K562 (cell line): Measurements from ENCODE around the gene MPHOSPH9. TPM values are rescaled to one million over a fixed set of nuclear protein-coding genes. Genes with fewer than 3 reads are reported as not detected.

Source experiments
- ATAC-seq: fragments of 200-7000 bp; cut with Tn5 transposase; 3 replicates; pipeline ENCODE4 v1.9.1; 2020; ENCODE audit warnings: moderate library complexity
- BruUV-seq: library from RNA; stranded (reverse); fragments of 400-500 nt; replicated peaks from 2 replicates; lab custom pipeline; 2021; lab: Mats Ljungman, UMichigan
- CTCF ChIA-PET: fragments of 300-600 bp; formaldehyde crosslinking; extraction: SDS; loops from one replicate; lab custom pipeline; 2021; ENCODE audit warnings: low intra/inter-chr PET ratio; lab: Yijun Ruan, JAX
- POLR2A ChIA-PET: fragments of 300-600, 350-650 bp; sonication (Branson Sonifier 250); formaldehyde crosslinking; extraction: SDS; loops from one replicate; lab custom pipeline; 2021; ENCODE audit warnings: antibody characterized with exemption, inconsistent platforms; lab: Yijun Ruan, JAX
- DNase-seq, 4 experiments: peaks; one replicate each; pipeline versions ENCODE4 v3.0.0 to v3.0.0-alpha.2; 2011 to 2018; ENCODE audit warnings: low spot score in 3 of 4, mixed read lengths in 3 of 4; ENCODE audit errors: extremely low read depth in 1 of 4
- FAIRE-seq: peaks from 2 replicates; lab custom pipeline; 2011; peaks lifted over from hg19 to GRCh38; lab: Jason Lieb, UNC
- H2AFZ ChIP-seq: 2 replicates; pipeline ENCODE4 v1.6.0; 2011; ENCODE audit warnings: low read depth, low read length, control low read depth, inconsistent platforms
- H3K27ac ChIP-seq: fragments of 200-600 bp; 3 replicates; pipeline ENCODE4 v1.8.0; 2011; ENCODE audit warnings: low read depth, mild to moderate bottlenecking, control low read depth, inconsistent platforms, low read length, moderate library complexity, mixed read lengths; ENCODE audit errors: extremely low read depth
- H3K27me3 ChIP-seq, 2 experiments: fragments of 300-600 bp in 1 of 2; 2 replicates in 1 of 2; 3 replicates in 1 of 2; pipeline versions ENCODE4 v1.6.0 to v1.8.0; 2011; ENCODE audit warnings: inconsistent platforms in 2 of 2, low read length in 2 of 2, mild to moderate bottlenecking in 1 of 2, mixed read lengths in 1 of 2, moderate library complexity in 1 of 2; ENCODE audit not compliant: control insufficient read depth in 2 of 2, insufficient read depth in 2 of 2
- H3K36me3 ChIP-seq: fragments of 300-600 bp; 3 replicates; pipeline ENCODE4 v1.8.0; 2011; ENCODE audit warnings: mild to moderate bottlenecking, low read length, inconsistent platforms; ENCODE audit not compliant: control insufficient read depth, insufficient read depth
- H3K4me1 ChIP-seq, 2 experiments: fragments of 200-600 bp in 1 of 2; replicated peaks in 1 of 2; 2 replicates in 1 of 2; 3 replicates in 1 of 2; pipeline versions ENCODE4 v1.5.1 to v1.8.0; 2011; ENCODE audit warnings: inconsistent platforms in 2 of 2, low read length in 2 of 2, mild to moderate bottlenecking in 1 of 2, mixed read lengths in 1 of 2, moderate library complexity in 1 of 2; ENCODE audit not compliant: control insufficient read depth in 2 of 2, insufficient read depth in 2 of 2
- H3K4me2 ChIP-seq: 2 replicates; pipeline ENCODE4 v1.6.1; 2011; ENCODE audit warnings: low read length, control low read depth, inconsistent platforms, mixed read lengths; ENCODE audit not compliant: insufficient read depth
- H3K4me3 ChIP-seq: fragments of 200-600 bp; sonication (generic), shearing (Covaris generic); 2 replicates; pipeline ENCODE4 v1.5.1; 2016; ENCODE audit warnings: control low read depth, inconsistent platforms
- H3K79me2 ChIP-seq: fragments of 200-600 bp; 3 replicates; pipeline ENCODE4 v1.8.0; 2011; ENCODE audit warnings: low read length, inconsistent platforms; ENCODE audit not compliant: control insufficient read depth, insufficient read depth
- H3K9ac ChIP-seq, 2 experiments: 2 replicates each; pipeline versions ENCODE4 v1.6.0 to v1.6.1; 2011; ENCODE audit warnings: low read depth in 2 of 2, low read length in 2 of 2, control low read depth in 1 of 2, inconsistent platforms in 1 of 2, mild to moderate bottlenecking in 1 of 2, mixed read lengths in 1 of 2; ENCODE audit not compliant: insufficient read depth in 1 of 2
- H3K9me1 ChIP-seq: one replicate; pipeline ENCODE4 v1.6.0; 2011; ENCODE audit warnings: inconsistent platforms, mild to moderate bottlenecking, low read length, moderate library complexity; ENCODE audit not compliant: control insufficient read depth, insufficient read depth
- H3K9me3 ChIP-seq: replicated peaks from 2 replicates; pipeline ENCODE4 v1.5.1; 2011; ENCODE audit warnings: low read depth, low read length, inconsistent platforms; ENCODE audit not compliant: control insufficient read depth, insufficient read depth
- H4K20me1 ChIP-seq: replicated peaks from 2 replicates; pipeline ENCODE4 v1.6.1; 2011; ENCODE audit warnings: low read length, inconsistent platforms, mixed read lengths; ENCODE audit not compliant: control insufficient read depth, insufficient read depth
- HES1 ChIP-seq: fragments of 450-650 bp; IDR thresholded peaks from 2 replicates; pipeline ENCODE4 v1.6.1; 2016; ENCODE audit warnings: low read depth, mild to moderate bottlenecking, moderate library complexity
- MTA3 ChIP-seq: fragments of 450-650 bp; formaldehyde crosslinking; IDR thresholded peaks from 2 replicates; pipeline ENCODE4 v1.6.1; 2017; ENCODE audit warnings: mild to moderate bottlenecking, borderline replicate concordance
- POLR2A ChIP-seq: fragments of 450-650 bp; conservative IDR thresholded peaks from 2 replicates; pipeline ENCODE4 v1.6.1; 2016
- POLR2G ChIP-seq: fragments of 200-400 bp; formaldehyde crosslinking; IDR thresholded peaks from 2 replicates; pipeline ENCODE4 v1.6.1; 2017; ENCODE audit warnings: low read depth, mild to moderate bottlenecking, antibody characterized with exemption, low read length, moderate library complexity
- RBM22 ChIP-seq: fragments of 200-400 bp; formaldehyde crosslinking; IDR thresholded peaks from 2 replicates; pipeline ENCODE4 v1.6.1; 2018; ENCODE audit warnings: low read length, low read depth; ENCODE audit not compliant: poor library complexity, severe bottlenecking
- SUPT5H ChIP-seq: fragments of 450-650 bp; IDR thresholded peaks from 2 replicates; pipeline ENCODE4 v1.6.1; 2016
- YBX1 ChIP-seq: fragments of 450-650 bp; IDR thresholded peaks from 2 replicates; pipeline ENCODE4 v1.7.1; 2016; ENCODE audit warnings: mild to moderate bottlenecking
- ZBTB33 ChIP-seq: sonication (generic); formaldehyde crosslinking; IDR thresholded peaks from 2 replicates; pipeline ENCODE4 v1.8.1; 2023; ENCODE audit warnings: mild to moderate bottlenecking, missing genetic modification reagents
- ZFX ChIP-seq: sonication (generic); formaldehyde crosslinking; IDR thresholded peaks from 2 replicates; pipeline ENCODE4 v1.8.0; 2022; ENCODE audit warnings: mild to moderate bottlenecking, missing genetic modification reagents, moderate library complexity
- ZNF263 ChIP-seq: sonication (generic); formaldehyde crosslinking; IDR thresholded peaks from 2 replicates; pipeline ENCODE4 v1.8.0; 2022; ENCODE audit warnings: mild to moderate bottlenecking, missing genetic modification reagents, borderline replicate concordance
- WGBS: fragments of 100-300 bp; shearing (Covaris generic); methylation state at CpG from one replicate; pipeline ENCODE4 v1.1.6; 2016; ENCODE audit warnings: low coverage, mixed read lengths; ENCODE audit not compliant: insufficient coverage; ENCODE audit errors: missing lambda C conversion rate; 5-methylcytosine and 5-hydroxymethylcytosine counted together
- in situ Hi-C: fragments of 300-500 bp; cut with MboI; formaldehyde crosslinking; loops from 4 replicates; pipeline ENCODE4 v1.15.0; 2018; ENCODE audit warnings: inconsistent platforms, mixed read lengths
- intact Hi-C: fragments of 100-400 bp; cut with micrococcal nuclease; formaldehyde crosslinking; loops from 2 replicates; pipeline ENCODE4 v1.14.2; 2022
- polyA plus RNA-seq, 8 experiments: library from polyadenylated mRNA; depleted of rRNA in 4 of 8; stranded (reverse) in 5 of 8; unstranded in 3 of 8; fragments of >200 nt; fragmentation: Nextera tagmentation in 2 of 8; fragmentation: Illumina TruSeq in 1 of 8; extraction: Ambion mirVana in 2 of 8; extraction: Trizol in 1 of 8; gene quantifications; 2 replicates each; pipeline versions ENCODE4 v1.2.1 to v1.2.3, GENCODE V29; 2011 to 2014; ENCODE audit warnings: inconsistent platforms in 1 of 8, missing spikeins in 1 of 8
- total RNA-seq, 7 experiments: library from RNA; depleted of rRNA in 6 of 7; stranded (reverse); fragments of >200 nt in 6 of 7; fragmentation: Illumina TruSeq in 2 of 7; extraction: Trizol in 2 of 7; gene quantifications; 2 replicates each; pipeline versions ENCODE4 v1.2.1 to v1.2.3, GENCODE V29; 2011 to 2021; ENCODE audit warnings: low replicate concordance in 1 of 7

Gene MPHOSPH9
- total and polyA plus RNA-seq, 9 of the 15 experiments (the other 6 are each of a cell fraction or from before 2014, with no cell fraction given): 14.2 to 103 (median 54.5) TPM

- Histone ChIP-seq H4K20me1 (peaks cover 12% of the 10 kb centered on the region), H3K79me2 (peaks cover 18% of the 10 kb centered on the region; the same call in 2 of the 3 replicates), H3K9me1 (peaks cover 5% of the 10 kb centered on the region), H2AFZ (peak overlapping the region; percentile 84), H3K4me3 (peak overlapping the region; percentile 46), H3K4me1 (peaks cover 23 to 26% of the 10 kb centered on the region in 2 experiments; a peak in 4 of 5 replicates), H3K9ac (peak overlapping the region; percentile 42 to 94; a peak in 3 of 4 replicates), H3K27ac (peak overlapping the region; percentile 51; the same call in 1 of the 3 replicates), H3K4me2 (peak overlapping the region; percentile 47), H3K36me3 (peaks cover 26% of the 10 kb centered on the region; the same call in 2 of the 3 replicates), H3K27me3 (no peaks in the 10 kb centered on the region), H3K9me3 (no peaks in the 10 kb centered on the region)
- ATAC-seq: peak; percentile 2; the same call in 1 of the 3 replicates
- WGBS: 81% methylated on average over 38 of the region's 46 CpGs
- CTCF ChIA-PET: interaction anchor here (0.6 kb wide), 1 partner anchor 107 kb away, joined by 3 read pairs; no protein-coding TSS in a partner anchor
- intact Hi-C loops: no loop called here
- POLR2A ChIA-PET: interaction anchor here (0.6 to 1.6 kb wide), 7 partner anchors 9 to 261 kb away, joined by 3 to 6 read pairs (median 4); partner anchors contain the start of genes ABCB9, MPHOSPH9 and MTRFR
- no peak for FAIRE-seq
- BruUV-seq: no TSS peak
- in situ Hi-C loops: no loop called here
- DNase-seq: peak in 1 of 4 experiments; percentile 22
- no peak for TF ChIP-seq YBX1
- TF ChIP-seq HES1: no peak
- TF ChIP-seq ZFX (CRISPR knock-in tag): peak; percentile 30
- peak; percentile 59 for TF ChIP-seq RBM22
- TF ChIP-seq ZNF263: peak; percentile 70
- peak; percentile 80 for TF ChIP-seq ZBTB33 (CRISPR knock-in tag)
- peak; percentile 9; the same call in 1 of the 2 replicates for TF ChIP-seq POLR2A
- no peak for TF ChIP-seq MTA3
- 0 out of 2 replicates have a peak, but pooled peaks have one; percentile 23 for TF ChIP-seq SUPT5H
- TF ChIP-seq POLR2G: peak; percentile 66
These were observed 81.2 kb downstream of the MPHOSPH9 start for GRCh38 chr12:123151457-123152454.
